Measurements from ENCODE around the gene NOSIP.
A peak's percentile ranks its signal among the peaks of the same experiment; 100 is the strongest.

The NOSIP gene

DNA sequence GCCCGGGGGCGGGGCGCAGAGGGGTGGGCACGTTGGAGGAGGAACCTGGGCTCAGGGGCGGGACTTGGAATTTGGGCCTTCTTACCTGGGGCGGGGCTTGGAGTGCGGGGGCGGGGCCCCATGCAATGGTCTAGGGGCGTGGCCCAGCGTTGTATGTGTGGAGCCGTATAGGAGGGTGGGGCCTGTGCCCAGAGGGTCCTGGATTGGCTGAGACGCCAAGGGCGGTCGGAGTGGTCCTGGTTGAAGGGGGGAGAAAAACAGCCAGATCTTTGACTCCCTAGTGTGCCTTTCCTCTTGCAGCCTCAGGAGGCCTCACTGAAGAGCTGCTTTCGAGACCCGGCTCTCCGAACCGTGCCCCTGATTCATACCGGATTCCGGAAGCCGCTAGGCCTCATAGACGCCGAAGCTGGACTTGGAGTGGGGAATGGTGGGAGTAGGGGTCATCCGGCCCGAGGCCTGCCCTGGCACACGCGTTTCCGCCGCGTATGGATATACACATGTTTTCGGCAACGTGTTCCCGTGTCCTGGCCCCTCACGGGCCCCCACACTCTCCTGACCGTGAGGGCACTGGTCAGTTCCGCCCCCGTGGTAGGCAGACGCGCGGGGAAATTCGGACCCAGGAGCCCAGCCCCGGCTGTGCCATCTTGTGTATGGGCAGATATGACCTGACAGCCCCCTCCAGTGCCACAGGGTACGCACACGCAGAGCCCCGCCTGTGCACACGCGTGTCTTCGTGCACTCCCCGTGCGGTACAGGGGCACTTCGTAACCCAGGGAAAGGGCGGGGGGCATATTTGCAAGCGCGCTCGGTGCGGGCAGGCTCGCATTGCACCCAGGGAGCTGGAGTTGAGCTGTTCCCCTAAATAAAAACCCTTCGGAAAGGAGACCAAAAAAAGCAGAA is 10.0 kb upstream of the NOSIP start:
- Histone ChIP-seq H3K4me3 (ENCODE audit: insufficient read depth, low read depth, low read length) (peak overlapping the region; percentile 99), H3K27me3 (ENCODE audit: control insufficient read depth, insufficient read depth, low read length, poor library complexity, severe bottlenecking) (no peaks in the 10 kb centered on the region), H3K9me3 (ENCODE audit: control insufficient read depth, low read length) (no peaks in the 10 kb centered on the region), H3K36me3 (ENCODE audit: control insufficient read depth, insufficient read depth, low read length) (peaks cover 8% of the 10 kb centered on the region), H3K27ac (ENCODE audit: insufficient read depth, low read depth, low read length, poor library complexity, severe bottlenecking) (peak overlapping the region; percentile 71), H3K4me1 (ENCODE audit: control insufficient read depth, insufficient read depth, low read length) (peaks cover 6% of the 10 kb centered on the region)
- WGBS, 2 experiments: 0% methylated on average over 58 of the region's 58 CpGs

DNA sequence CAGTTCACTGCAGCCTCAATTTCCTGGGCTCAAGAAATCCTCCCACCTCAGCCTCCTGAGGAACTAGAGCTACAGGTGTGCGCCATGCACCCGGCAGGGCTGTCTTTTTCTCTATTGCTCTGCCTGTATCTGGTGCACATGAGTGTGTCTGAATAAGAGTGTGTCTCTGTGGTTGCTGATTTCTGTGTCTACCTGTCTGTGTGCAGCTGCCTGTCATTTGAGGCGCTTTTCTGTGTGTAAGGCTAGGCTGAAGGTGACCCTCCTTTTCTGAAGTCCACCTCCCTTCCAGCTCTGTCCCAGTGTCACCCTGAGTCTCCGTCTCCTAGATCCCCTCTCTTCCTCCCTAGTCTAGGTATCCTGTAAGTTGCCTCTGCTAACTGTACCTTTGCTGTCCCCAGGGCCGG is 9.1 kb upstream of the NOSIP start:
- Histone ChIP-seq H3K27me3 (ENCODE audit: control insufficient read depth, insufficient read depth, low read length, poor library complexity, severe bottlenecking) (no peaks in the 10 kb centered on the region), H3K4me3 (ENCODE audit: insufficient read depth, low read depth, low read length) (no peak overlapping the region), H3K36me3 (ENCODE audit: control insufficient read depth, insufficient read depth, low read length) (peaks cover 5% of the 10 kb centered on the region), H3K9me3 (ENCODE audit: control insufficient read depth, low read length) (no peaks in the 10 kb centered on the region), H3K4me1 (ENCODE audit: control insufficient read depth, insufficient read depth, low read length) (peaks cover 6% of the 10 kb centered on the region), H3K27ac (ENCODE audit: insufficient read depth, low read depth, low read length, poor library complexity, severe bottlenecking) (no peak overlapping the region)
- WGBS, 2 experiments: 63 to 72% methylated on average over 5 of the region's 5 CpGs

DNA sequence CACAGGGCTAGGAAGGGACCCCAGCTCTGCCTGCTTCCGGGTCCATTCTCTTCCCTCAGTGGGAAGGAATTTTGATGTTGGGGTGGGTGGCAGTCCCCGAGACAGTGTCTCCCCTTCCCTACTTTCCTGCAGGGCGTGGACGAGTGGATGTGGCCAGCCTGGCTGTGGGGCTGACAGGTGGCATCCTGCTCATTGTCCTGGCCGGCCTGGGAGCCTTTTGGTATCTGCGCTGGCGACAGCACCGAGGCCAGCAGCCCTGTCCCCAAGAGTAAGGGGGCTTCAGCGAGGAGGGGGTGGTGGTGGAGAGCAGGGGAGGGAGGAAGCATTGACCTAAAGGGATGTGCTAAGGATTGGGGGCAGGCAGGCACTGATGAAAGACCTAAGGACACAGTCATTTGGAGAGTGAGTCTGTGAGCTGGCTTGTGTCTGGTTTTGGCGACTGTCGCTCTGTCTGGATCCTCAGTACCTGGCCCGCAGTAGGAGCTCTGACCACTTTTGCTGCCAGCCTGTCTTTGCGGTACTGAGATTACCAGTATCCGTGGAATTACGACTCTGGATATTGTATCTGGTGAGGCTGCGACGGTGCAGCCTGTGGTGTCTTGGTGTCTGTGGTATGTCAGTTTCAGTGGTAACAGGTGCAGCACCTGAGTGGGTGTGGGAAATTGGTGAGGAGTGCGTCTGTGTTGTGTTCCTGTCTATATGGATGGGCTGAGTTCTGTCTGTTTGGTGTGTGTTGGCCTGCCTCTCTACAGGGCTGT is 8.2 kb upstream of the NOSIP start:
- H3K9me3 ChIP-seq (ENCODE audit: control insufficient read depth, low read length): no peaks in the 10 kb centered on the region

DNA sequence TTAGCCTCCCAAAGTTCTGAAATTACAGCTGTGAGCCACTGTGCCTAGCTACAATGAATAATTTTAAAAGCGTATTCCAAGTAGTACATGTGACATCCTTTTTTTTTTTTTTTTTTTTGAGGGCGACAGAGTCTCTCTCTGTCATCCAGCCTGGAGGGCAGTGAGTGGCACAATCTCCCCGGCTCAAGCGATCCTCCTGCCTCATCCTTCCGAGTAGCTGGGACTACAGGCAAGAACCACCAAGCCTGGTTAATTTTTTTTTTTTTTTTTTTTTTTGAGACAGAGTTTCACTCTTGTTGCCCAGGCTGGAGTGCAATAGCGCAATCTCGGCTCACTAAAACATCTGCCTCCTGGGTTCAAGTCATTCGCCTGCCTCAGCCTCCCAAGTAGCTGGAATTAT is 6.9 kb upstream of the NOSIP start:
- Histone ChIP-seq H3K4me3 (ENCODE audit: insufficient read depth, low read depth, low read length) (no peak overlapping the region), H3K4me1 (ENCODE audit: control insufficient read depth, insufficient read depth, low read length) (no peaks in the 10 kb centered on the region), H3K36me3 (ENCODE audit: control insufficient read depth, insufficient read depth, low read length) (no peaks in the 10 kb centered on the region), H3K9me3 (ENCODE audit: control insufficient read depth, low read length) (no peaks in the 10 kb centered on the region), H3K27me3 (ENCODE audit: control insufficient read depth, insufficient read depth, low read length, poor library complexity, severe bottlenecking) (no peaks in the 10 kb centered on the region), H3K27ac (ENCODE audit: insufficient read depth, low read depth, low read length, poor library complexity, severe bottlenecking) (no peak overlapping the region)
- 82 to 89% methylated on average over 8 of the region's 8 CpGs for WGBS, 2 experiments

More for the DNA sequence above, 8.2 kb upstream of the NOSIP start:
- H3K4me1 ChIP-seq (ENCODE audit: control insufficient read depth, insufficient read depth, low read length): peaks cover under 1% of the 10 kb centered on the region
- WGBS, 2 experiments: 90 to 92% methylated on average over 18 of the region's 18 CpGs
- H3K36me3 ChIP-seq (ENCODE audit: control insufficient read depth, insufficient read depth, low read length): no peaks in the 10 kb centered on the region
- no peak overlapping the region for H3K27ac ChIP-seq (ENCODE audit: insufficient read depth, low read depth, low read length, poor library complexity, severe bottlenecking)
- H3K27me3 ChIP-seq (ENCODE audit: control insufficient read depth, insufficient read depth, low read length, poor library complexity, severe bottlenecking): no peaks in the 10 kb centered on the region
- no peak overlapping the region for H3K4me3 ChIP-seq (ENCODE audit: insufficient read depth, low read depth, low read length)

DNA sequence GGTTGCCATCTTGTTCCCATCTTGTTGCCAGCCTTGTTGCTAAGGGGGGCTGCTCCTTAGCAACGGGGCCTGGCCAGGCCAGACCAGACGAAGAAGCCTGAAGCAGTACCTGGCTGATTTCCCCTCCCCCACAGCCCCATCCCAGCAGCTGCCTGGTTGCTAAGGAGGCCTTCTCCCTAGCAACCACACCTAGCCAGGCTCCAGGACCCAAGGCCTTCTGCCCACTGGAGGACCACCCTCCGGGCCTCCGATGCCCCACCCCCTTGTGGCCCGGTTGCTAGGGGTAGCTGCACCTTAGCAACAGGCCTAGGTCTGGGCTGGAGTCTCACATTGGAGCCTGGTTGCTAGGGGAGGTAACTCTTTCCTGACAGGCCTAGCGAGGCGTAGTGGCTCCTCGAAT is 4.7 kb upstream of the NOSIP start:
- no peaks in the 10 kb centered on the region for H3K27me3 ChIP-seq (ENCODE audit: control insufficient read depth, insufficient read depth, low read length, poor library complexity, severe bottlenecking)
- peak overlapping the region; percentile 27 for H3K27ac ChIP-seq (ENCODE audit: insufficient read depth, low read depth, low read length, poor library complexity, severe bottlenecking)
- no peak overlapping the region for H3K4me3 ChIP-seq (ENCODE audit: insufficient read depth, low read depth, low read length)
- WGBS, 2 experiments: 58 to 64% methylated on average over 8 of the region's 8 CpGs
- no peaks in the 10 kb centered on the region for H3K36me3 ChIP-seq (ENCODE audit: control insufficient read depth, insufficient read depth, low read length)
- no peaks in the 10 kb centered on the region for H3K4me1 ChIP-seq (ENCODE audit: control insufficient read depth, insufficient read depth, low read length)
- no peaks in the 10 kb centered on the region for H3K9me3 ChIP-seq (ENCODE audit: control insufficient read depth, low read length)

DNA sequence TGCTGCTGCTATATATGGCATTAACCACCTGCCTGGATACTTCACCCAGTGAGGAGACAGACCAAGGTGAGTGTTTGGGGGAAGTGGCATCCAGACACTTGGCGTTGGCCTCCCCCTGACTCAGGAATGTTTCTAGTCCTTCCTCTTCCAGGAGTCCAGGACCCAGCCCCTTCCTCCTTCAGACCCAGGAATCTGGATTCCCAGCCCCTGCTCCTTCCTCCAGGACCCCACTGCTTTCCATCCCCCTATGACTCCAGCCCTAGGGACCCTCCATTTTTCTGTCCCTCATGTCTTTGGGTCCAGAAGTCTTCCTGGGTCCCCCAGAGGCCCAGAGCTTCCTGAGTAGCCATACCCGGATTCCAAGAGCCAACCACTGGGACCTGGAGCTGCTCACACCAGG is 2.9 kb upstream of the NOSIP start:
- Histone ChIP-seq H3K36me3 (ENCODE audit: control insufficient read depth, insufficient read depth, low read length) (no peaks in the 10 kb centered on the region), H3K9me3 (ENCODE audit: control insufficient read depth, low read length) (no peaks in the 10 kb centered on the region), H3K4me3 (ENCODE audit: insufficient read depth, low read depth, low read length) (no peak overlapping the region), H3K27me3 (ENCODE audit: control insufficient read depth, insufficient read depth, low read length, poor library complexity, severe bottlenecking) (no peaks in the 10 kb centered on the region), H3K27ac (ENCODE audit: insufficient read depth, low read depth, low read length, poor library complexity, severe bottlenecking) (no peak overlapping the region), H3K4me1 (ENCODE audit: control insufficient read depth, insufficient read depth, low read length) (no peaks in the 10 kb centered on the region)
- WGBS, 2 experiments: 64% methylated on average over 2 of the region's 2 CpGs

DNA sequence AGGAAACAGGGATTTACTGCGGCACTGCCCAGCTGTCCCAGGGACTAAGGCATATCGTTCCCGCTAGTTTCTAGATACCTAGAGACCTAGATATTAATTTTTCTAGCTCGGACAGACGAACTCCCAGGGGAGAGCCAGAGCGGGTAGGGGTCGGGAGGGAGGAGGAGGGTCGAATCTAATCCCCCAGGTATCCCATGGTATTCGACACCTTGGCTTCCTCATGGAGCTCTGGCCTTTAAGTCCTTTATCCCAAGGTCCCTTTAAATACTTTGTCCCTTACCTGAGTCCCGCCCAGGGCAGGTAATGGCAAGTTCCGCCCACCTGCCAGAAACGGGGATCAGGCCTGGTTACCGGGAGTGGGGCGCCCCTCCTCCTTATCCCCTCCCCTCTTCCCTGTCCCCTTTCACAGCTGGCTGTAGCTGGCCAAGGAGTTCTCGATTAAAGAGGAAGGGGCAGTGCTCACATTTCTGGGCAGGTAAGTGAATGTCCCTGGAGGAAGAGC is 702 bp upstream of the NOSIP start, which contains the start of gene PRRG2:
Gene PRRG2 (plus strand): TSS at position 310 of the 502 bp plus-strand sequence. CDS start 1,904 bp downstream, outside the sequence.
- H3K4me1 ChIP-seq (ENCODE audit: control insufficient read depth, insufficient read depth, low read length): no peaks in the 10 kb centered on the region
- no peaks in the 10 kb centered on the region for H3K36me3 ChIP-seq (ENCODE audit: control insufficient read depth, insufficient read depth, low read length)
- no peak within 1 kb of the TSS for H3K27ac ChIP-seq (ENCODE audit: insufficient read depth, low read depth, low read length, poor library complexity, severe bottlenecking)
- no peaks in the 10 kb centered on the region for H3K27me3 ChIP-seq (ENCODE audit: control insufficient read depth, insufficient read depth, low read length, poor library complexity, severe bottlenecking)
- H3K9me3 ChIP-seq (ENCODE audit: control insufficient read depth, low read length): no peaks in the 10 kb centered on the region
- WGBS, 2 experiments: 69 to 72% methylated on average over 15 of the region's 15 CpGs
- H3K4me3 ChIP-seq (ENCODE audit: insufficient read depth, low read depth, low read length): peak within 1 kb of the TSS; percentile 57

DNA sequence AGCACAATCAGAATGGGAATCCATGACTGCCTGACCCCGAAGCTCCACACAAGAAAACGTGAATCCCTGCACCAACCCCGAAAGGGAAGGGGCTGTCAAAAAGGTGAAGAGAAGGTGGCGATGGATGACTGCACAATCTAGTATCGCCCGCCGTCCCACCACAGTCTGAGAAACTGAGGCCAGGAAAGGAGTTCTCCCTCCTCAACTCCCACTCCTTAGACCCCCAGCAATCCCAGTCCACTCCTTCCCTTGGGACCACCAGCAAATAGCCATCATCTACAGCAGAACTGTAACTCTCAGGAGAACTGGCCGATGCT is 451 bp downstream of the NOSIP start:
- H3K27me3 ChIP-seq (ENCODE audit: control insufficient read depth, insufficient read depth, low read length, poor library complexity, severe bottlenecking): no peaks in the 10 kb centered on the region
- no peaks in the 10 kb centered on the region for H3K4me1 ChIP-seq (ENCODE audit: control insufficient read depth, insufficient read depth, low read length)
- no peaks in the 10 kb centered on the region for H3K9me3 ChIP-seq (ENCODE audit: control insufficient read depth, low read length)
- 4 to 7% methylated on average over 8 of the region's 8 CpGs for WGBS, 2 experiments
- no peak overlapping the region for H3K27ac ChIP-seq (ENCODE audit: insufficient read depth, low read depth, low read length, poor library complexity, severe bottlenecking)
- H3K36me3 ChIP-seq (ENCODE audit: control insufficient read depth, insufficient read depth, low read length): peaks cover 5% of the 10 kb centered on the region
- peak overlapping the region; percentile 57 for H3K4me3 ChIP-seq (ENCODE audit: insufficient read depth, low read depth, low read length)

DNA sequence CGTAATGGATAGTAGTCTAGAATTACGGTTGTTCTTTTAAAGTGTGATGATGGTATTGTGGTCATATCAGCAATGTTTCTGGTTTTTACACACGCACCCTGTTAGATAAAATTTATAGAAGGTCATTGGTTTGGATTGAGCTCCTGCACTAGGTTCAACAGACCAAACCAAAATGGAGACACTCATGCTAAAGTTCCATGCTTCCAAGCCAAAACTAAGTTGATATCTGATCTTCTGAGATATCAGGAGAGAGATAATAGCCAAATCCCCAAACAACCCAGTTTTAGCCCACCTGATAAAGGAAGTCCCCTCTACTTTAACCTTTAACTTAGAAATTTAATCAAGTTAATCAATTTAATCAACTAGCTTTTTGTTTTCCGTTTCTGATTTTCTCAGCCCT is 1.2 kb downstream of the NOSIP start:
- Histone ChIP-seq H3K9me3 (ENCODE audit: control insufficient read depth, low read length) (no peaks in the 10 kb centered on the region), H3K27ac (ENCODE audit: insufficient read depth, low read depth, low read length, poor library complexity, severe bottlenecking) (no peak overlapping the region), H3K4me3 (ENCODE audit: insufficient read depth, low read depth, low read length) (peak overlapping the region; percentile 57), H3K4me1 (ENCODE audit: control insufficient read depth, insufficient read depth, low read length) (no peaks in the 10 kb centered on the region), H3K27me3 (ENCODE audit: control insufficient read depth, insufficient read depth, low read length, poor library complexity, severe bottlenecking) (no peaks in the 10 kb centered on the region), H3K36me3 (ENCODE audit: control insufficient read depth, insufficient read depth, low read length) (peaks cover 9% of the 10 kb centered on the region)
- 94 to 100% methylated on average over 4 of the region's 4 CpGs for WGBS, 2 experiments

DNA sequence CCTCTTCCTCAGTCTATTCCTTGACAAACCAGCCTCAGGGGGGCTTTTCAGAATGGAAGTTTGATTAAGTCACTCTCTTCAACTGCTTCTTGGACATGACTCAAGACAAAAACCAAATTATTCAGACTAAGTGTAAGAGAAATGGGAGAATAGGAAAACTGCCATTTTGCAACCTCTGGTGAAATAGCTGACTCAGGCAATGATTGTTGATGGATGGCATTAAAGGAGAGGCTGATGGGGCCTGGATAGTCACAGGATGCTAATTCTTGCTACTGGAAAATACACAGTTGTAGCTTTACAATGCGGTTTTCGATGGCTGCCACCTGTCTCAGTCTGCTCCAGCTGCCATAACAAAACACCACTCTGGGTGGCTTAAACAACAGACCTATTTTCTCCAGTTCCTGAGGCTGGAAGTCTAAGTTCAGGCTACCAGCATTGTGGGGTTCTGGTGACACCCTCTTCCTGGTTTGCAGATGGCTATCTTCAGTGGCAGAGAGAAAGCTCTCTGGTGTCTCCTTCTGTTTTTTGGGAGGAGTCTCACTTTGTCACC is 6.1 kb downstream of the NOSIP start:
- H3K27ac ChIP-seq (ENCODE audit: insufficient read depth, low read depth, low read length, poor library complexity, severe bottlenecking): no peak overlapping the region
- peaks cover 9% of the 10 kb centered on the region for H3K36me3 ChIP-seq (ENCODE audit: control insufficient read depth, insufficient read depth, low read length)
- peaks cover 6% of the 10 kb centered on the region for H3K4me1 ChIP-seq (ENCODE audit: control insufficient read depth, insufficient read depth, low read length)
- 93 to 94% methylated on average over 2 of the region's 2 CpGs for WGBS, 2 experiments
- no peaks in the 10 kb centered on the region for H3K27me3 ChIP-seq (ENCODE audit: control insufficient read depth, insufficient read depth, low read length, poor library complexity, severe bottlenecking)
- no peak overlapping the region for H3K4me3 ChIP-seq (ENCODE audit: insufficient read depth, low read depth, low read length)
- no peaks in the 10 kb centered on the region for H3K9me3 ChIP-seq (ENCODE audit: control insufficient read depth, low read length)

All from ectodermal cell (in vitro differentiated cells).